ENCODE results near the gene CADM2.

Gene CADM2

GRCh38 chr3:85571835-85572234, 613.0 kb downstream of the CADM2 start:
- ATAC-seq: no peak
- DNase-seq: no peak

- DNase-seq: no peak
- ATAC-seq: no peak
Observed at GRCh38 chr3:85572426-85572825, 613.6 kb downstream of the CADM2 start.

- no peak for ATAC-seq
- no peak for DNase-seq
Observed at GRCh38 chr3:85572978-85573377, 614.2 kb downstream of the CADM2 start.

GRCh38 chr3:85574006-85574705, 615.4 kb downstream of the CADM2 start:
- DNase-seq (no peak), ATAC-seq (no peak)

GRCh38 chr3:85576091-85576690, 617.4 kb downstream of the CADM2 start:
- ATAC-seq (no peak), DNase-seq (peak; percentile 44)

- ATAC-seq (no peak), DNase-seq (no peak)
Observed at GRCh38 chr3:85576697-85577200, 618.0 kb downstream of the CADM2 start.

GRCh38 chr3:85584779-85585356, 626.1 kb downstream of the CADM2 start:
- DNase-seq: no peak
- ATAC-seq: no peak

- no peak for ATAC-seq
- no peak for DNase-seq
Observed at GRCh38 chr3:85586018-85586417, 627.2 kb downstream of the CADM2 start.

- ATAC-seq (no peak), DNase-seq (no peak)
Observed at GRCh38 chr3:85589145-85589544, 630.4 kb downstream of the CADM2 start.

GRCh38 chr3:85591451-85591850, 632.7 kb downstream of the CADM2 start:
- no peak for ATAC-seq
- DNase-seq: no peak

- no peak for ATAC-seq
- no peak for DNase-seq
Observed at GRCh38 chr3:85592256-85592655, 633.5 kb downstream of the CADM2 start.

- DNase-seq: no peak
- ATAC-seq: no peak
Observed at GRCh38 chr3:85594676-85595075, 635.9 kb downstream of the CADM2 start.

GRCh38 chr3:85603378-85603777, 644.6 kb downstream of the CADM2 start:
- ATAC-seq: no peak
- DNase-seq: no peak

- no peak for DNase-seq
- ATAC-seq: no peak
Observed at GRCh38 chr3:85604641-85605040, 645.9 kb downstream of the CADM2 start.

GRCh38 chr3:85605066-85605465, 646.3 kb downstream of the CADM2 start:
- DNase-seq (no peak), ATAC-seq (no peak)

GRCh38 chr3:85626662-85627061, 667.9 kb downstream of the CADM2 start:
- ATAC-seq: no peak
- no peak for DNase-seq

- no peak for DNase-seq
- ATAC-seq: no peak
Observed at GRCh38 chr3:85627932-85628331, 669.1 kb downstream of the CADM2 start.

- no peak for ATAC-seq
Observed at GRCh38 chr3:85631070-85631469, 672.3 kb downstream of the CADM2 start.

GRCh38 chr3:85632921-85633320, 674.1 kb downstream of the CADM2 start:
- DNase-seq (no peak), ATAC-seq (no peak)

More at GRCh38 chr3:85631070-85631469, 672.3 kb downstream of the CADM2 start:
- DNase-seq: no peak

- ATAC-seq (no peak), DNase-seq (no peak)
Observed at GRCh38 chr3:85652360-85652759, 693.6 kb downstream of the CADM2 start.

- no peak for ATAC-seq
- DNase-seq: no peak
Observed at GRCh38 chr3:85660451-85660850, 701.7 kb downstream of the CADM2 start.

- no peak for ATAC-seq
- DNase-seq: no peak
Observed at GRCh38 chr3:85662462-85662861, 703.7 kb downstream of the CADM2 start.

- DNase-seq: no peak
Observed at GRCh38 chr3:85667744-85668143, 709.0 kb downstream of the CADM2 start.

More at GRCh38 chr3:85667744-85668143, 709.0 kb downstream of the CADM2 start:
- no peak for ATAC-seq
